Articular chondrocyte of knee joint (primary cell): ENCODE measurements around the gene ARL4C. TPM values are rescaled to one million over a fixed set of nuclear protein-coding genes. Genes with fewer than 3 reads are reported as not detected.

Experiments used
- total RNA-seq: library from RNA; depleted of rRNA; stranded (reverse); fragments of >200 nt; gene quantifications from 2 replicates; pipeline ENCODE4 v1.2.3, GENCODE V29; 2012

ARL4C gene
- 56.9 and 59.3 TPM in 2 replicates for total RNA-seq

GRCh38 chr2:234496835-234497593 lies at the start of gene ARL4C:
Gene ARL4C, minus strand, starts transcription at chr2:234497081. Its CDS starts 495 bp downstream, at chr2:234496586.

